GM19397 (cell line): ENCODE results near the gene SBNO2.

Source experiments
- ATAC-seq: cut with Tn5 transposase; IDR thresholded peaks from one replicate; pipeline ENCODE4 v1.9.1; 2021; ENCODE audit warnings: mild to moderate bottlenecking, moderate library complexity; ENCODE audit not compliant: unreplicated experiment

The SBNO2 gene

GRCh38 chr19:1154731-1155351 is 19.2 kb downstream of the SBNO2 start:
- no peak for ATAC-seq

- no peak for ATAC-seq
These were observed 20.0 kb downstream of the SBNO2 start for GRCh38 chr19:1153891-1154730.

GRCh38 chr19:1151917-1152587 is 22.0 kb downstream of the SBNO2 start:
- no peak for ATAC-seq

GRCh38 chr19:1151037-1151724 is 22.9 kb downstream of the SBNO2 start:
- no peak for ATAC-seq

- ATAC-seq, result no peak
These were observed 23.6 kb downstream of the SBNO2 start for GRCh38 chr19:1150333-1151036.

- no peak for ATAC-seq
These were observed 24.6 kb downstream of the SBNO2 start for GRCh38 chr19:1149259-1150045.

- no peak for ATAC-seq
These were observed 26.0 kb downstream of the SBNO2 start for GRCh38 chr19:1147934-1148549.

GRCh38 chr19:1146858-1147780 is 26.9 kb downstream of the SBNO2 start:
- ATAC-seq, result no peak

GRCh38 chr19:1146412-1146699 is 27.7 kb downstream of the SBNO2 start:
- no peak for ATAC-seq

GRCh38 chr19:1145635-1146411 is 28.2 kb downstream of the SBNO2 start:
- no peak for ATAC-seq

- no peak for ATAC-seq
These were observed 29.3 kb downstream of the SBNO2 start for GRCh38 chr19:1144741-1145140.

GRCh38 chr19:1143828-1144399 is 30.2 kb downstream of the SBNO2 start:
- ATAC-seq, result no peak

- ATAC-seq, result no peak
These were observed 32.1 kb downstream of the SBNO2 start for GRCh38 chr19:1141944-1142343.

GRCh38 chr19:1140272-1141027 is 33.6 kb downstream of the SBNO2 start:
- no peak for ATAC-seq

GRCh38 chr19:1139126-1139525 is 34.9 kb downstream of the SBNO2 start:
- no peak for ATAC-seq

GRCh38 chr19:1138121-1138520 is 35.9 kb downstream of the SBNO2 start:
- ATAC-seq, result no peak
